GM10248 (cell line): ENCODE measurements around the gene PRXL2B.

Experiments
- CTCF ChIA-PET: fragments of 300-600 bp; sonication (Branson Sonifier 250); formaldehyde crosslinking; extraction: SDS; loops from one replicate; lab custom pipeline; 2021; ENCODE audit warnings: antibody characterized with exemption; lab: Yijun Ruan, JAX
- POLR2A ChIA-PET: fragments of 350-650 bp; sonication (Branson Sonifier 250); formaldehyde crosslinking; extraction: SDS; loops from one replicate; lab custom pipeline; 2020; ENCODE audit warnings: antibody characterized with exemption; lab: Yijun Ruan, JAX
- DNase-seq: peaks from one replicate; pipeline ENCODE4 v3.0.0; 2012; ENCODE audit errors: extremely low spot score
- CTCF ChIP-seq: IDR thresholded peaks from 2 replicates; pipeline ENCODE4 v1.5.1; 2012; ENCODE audit warnings: mild to moderate bottlenecking, low read depth; ENCODE audit errors: extremely low read depth, missing control alignments, control extremely low read depth

The PRXL2B gene

GRCh38 chr1:2589431-2590232 is 3.1 kb downstream of the PRXL2B start:
- POLR2A ChIA-PET, result no interaction called here
- no peak for DNase-seq
- TF ChIP-seq CTCF, result no peak
- CTCF ChIA-PET, result no interaction called here

GRCh38 chr1:2590233-2591141 is 3.9 kb downstream of the PRXL2B start:
- CTCF ChIA-PET, result no interaction called here
- POLR2A ChIA-PET, result no interaction called here
- no peak for DNase-seq
- TF ChIP-seq CTCF, result no peak

GRCh38 chr1:2591233-2591580 is 4.6 kb downstream of the PRXL2B start:
- DNase-seq, result no peak
- no peak for TF ChIP-seq CTCF
- POLR2A ChIA-PET, result no interaction called here
- CTCF ChIA-PET, result no interaction called here

- DNase-seq, result no peak
- ChIA-PET POLR2A (no interaction called here), CTCF (no interaction called here)
- TF ChIP-seq CTCF, result no peak
Observed at GRCh38 chr1:2591581-2592261, 5.1 kb downstream of the PRXL2B start.

DNA sequence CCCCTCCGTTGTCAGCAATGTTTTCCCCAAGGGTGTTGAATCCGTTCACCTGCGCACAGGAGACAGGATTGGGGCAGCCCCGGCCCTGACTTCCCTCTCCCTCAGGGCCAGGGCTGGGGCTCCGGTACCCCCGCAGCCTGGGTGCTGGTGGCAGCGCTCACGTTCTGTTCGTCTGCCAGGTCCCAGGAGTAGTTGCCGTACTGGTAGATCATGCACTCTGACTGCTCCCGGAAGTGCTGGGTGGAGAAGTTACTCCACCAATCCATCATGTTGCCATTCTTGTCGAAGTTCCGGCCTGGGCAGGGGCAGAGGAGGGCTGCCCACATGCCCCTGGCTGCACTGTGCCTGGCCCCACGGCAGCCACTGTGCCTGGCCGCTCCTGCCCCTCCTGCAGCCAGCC is 6.1 kb downstream of the PRXL2B start:
- CTCF ChIA-PET, result no interaction called here
- POLR2A ChIA-PET, result no interaction called here
- DNase-seq, result no peak
- no peak for TF ChIP-seq CTCF

GRCh38 chr1:2593251-2593878 is 6.8 kb downstream of the PRXL2B start:
- DNase-seq, result no peak
- ChIA-PET CTCF (no interaction called here), POLR2A (no interaction called here)
- no peak for TF ChIP-seq CTCF
